NCI-H2081 (cell line): ENCODE measurements around the gene CACNA2D3.

Experiments used
- DNase-seq, 2 experiments: peaks; one replicate each; lab custom pipeline; 2025; lab: John Stamatoyannopoulos, UW

CACNA2D3 gene

DNA sequence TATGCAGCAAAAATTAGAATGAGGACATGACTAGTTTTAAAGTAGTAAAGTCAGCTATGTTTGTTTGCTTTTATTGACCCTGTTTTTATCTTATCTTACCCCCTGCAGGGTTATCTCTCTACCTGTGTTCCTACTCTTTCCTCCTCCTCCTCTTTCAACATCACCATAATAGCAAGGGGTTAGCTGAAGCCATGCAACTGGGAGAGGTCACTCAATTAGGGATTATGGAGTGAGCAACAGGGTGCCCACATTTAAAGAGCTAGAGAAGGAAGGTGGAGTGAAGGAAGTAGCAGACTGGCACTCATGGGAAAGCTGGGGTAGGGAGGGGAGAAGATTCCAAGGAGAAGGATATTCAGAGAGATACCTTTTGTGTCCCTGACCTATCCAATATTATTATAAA, 679.6 kb downstream of the CACNA2D3 start:
- DNase-seq, result no peak

DNA sequence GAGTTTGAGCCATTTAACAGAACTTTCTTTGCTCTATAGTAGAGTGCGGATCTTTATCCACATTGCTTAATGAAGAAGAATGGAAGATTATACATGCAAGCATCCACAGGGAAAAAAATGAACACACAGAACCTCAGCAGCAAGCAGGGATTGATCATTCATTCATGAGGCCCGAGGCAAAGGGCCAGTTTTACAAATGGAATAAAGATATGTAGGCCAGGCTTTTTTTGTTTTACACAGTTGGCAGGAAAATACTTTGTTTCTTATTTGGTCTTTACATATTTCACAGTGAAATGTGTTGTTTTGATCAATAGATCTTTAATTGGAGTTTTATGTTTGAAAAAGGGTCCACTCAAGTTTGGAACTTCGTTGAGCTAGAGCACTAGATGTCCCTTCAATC, 688.0 kb downstream of the CACNA2D3 start:
- no peak for DNase-seq

DNA sequence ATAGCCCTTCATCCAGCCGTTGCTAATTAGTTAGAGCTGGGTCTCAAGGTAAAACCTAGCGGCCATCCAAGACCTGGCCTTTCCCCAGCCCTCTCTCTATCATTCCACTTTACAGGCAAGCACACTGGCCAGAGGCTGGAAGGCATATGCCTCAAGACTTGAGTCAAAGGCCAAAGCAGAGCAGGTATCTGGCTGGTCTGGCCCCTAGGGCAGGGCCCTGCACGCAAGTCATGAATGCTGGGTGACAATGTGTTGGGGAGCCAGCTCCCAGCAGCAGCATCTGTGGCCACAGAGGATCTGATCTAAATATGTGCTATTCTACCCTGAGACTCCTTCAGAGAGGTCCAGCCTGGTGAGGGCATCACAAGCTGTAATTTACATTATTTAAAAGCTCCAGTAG, 691.9 kb downstream of the CACNA2D3 start:
- DNase-seq, result no peak

DNA sequence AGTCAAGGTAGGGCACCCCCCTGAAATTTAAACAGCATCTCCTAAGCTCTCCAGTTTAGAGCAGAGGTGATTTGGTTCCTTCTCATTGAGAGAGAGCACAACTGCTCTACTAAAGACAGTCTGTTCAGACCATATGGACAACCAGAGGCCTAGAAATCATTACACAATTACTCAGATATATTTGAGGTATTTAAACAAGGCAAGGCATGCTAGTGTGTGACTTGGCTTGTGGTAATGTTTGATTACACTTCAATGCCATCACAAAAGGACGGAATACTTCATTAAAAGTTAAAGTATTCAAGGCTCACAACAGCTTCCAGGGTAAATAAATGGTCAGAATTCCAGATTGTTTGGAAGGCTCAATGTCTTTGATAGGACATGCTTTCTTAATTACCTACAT, 695.3 kb downstream of the CACNA2D3 start:
- no peak for DNase-seq

DNA sequence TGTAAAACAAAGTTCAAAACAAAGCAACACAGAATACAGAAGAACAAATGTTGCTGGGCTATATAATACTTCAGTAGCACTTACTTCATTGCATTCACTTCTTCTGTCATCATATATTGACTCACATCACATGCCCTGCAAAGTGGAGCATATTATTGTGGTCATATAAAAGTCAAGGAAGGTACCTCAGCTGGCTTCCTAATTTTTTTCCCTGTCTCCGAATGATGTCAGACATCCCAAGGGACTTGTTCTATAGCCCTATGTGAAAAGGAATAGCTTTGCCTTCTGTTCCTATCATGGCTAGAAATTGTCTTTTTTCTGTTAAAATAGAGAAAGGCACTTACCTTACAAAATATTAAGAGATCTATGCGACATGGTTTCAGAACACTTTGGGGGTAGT, 696.1 kb downstream of the CACNA2D3 start:
- no peak for DNase-seq

DNA sequence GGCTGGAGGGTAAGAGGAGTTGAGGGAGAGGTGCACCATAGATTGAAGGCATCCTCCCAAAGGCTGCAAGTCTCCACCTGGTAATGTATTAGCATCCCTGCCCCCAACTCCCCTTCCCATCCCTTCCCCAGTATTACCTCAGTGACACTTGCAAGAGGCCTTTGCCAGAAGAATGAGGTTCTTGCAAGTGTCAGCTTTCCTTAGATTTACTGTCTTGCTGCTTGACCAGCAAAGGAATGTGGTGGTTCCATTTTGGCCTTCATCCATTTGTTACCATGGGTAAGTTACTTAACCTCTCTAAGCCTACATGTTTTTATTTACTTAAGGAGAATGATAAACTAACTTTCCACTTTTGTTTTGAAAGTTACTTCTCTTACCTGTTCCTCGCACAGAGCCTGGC, 696.6 kb downstream of the CACNA2D3 start:
- DNase-seq, result no peak

DNA sequence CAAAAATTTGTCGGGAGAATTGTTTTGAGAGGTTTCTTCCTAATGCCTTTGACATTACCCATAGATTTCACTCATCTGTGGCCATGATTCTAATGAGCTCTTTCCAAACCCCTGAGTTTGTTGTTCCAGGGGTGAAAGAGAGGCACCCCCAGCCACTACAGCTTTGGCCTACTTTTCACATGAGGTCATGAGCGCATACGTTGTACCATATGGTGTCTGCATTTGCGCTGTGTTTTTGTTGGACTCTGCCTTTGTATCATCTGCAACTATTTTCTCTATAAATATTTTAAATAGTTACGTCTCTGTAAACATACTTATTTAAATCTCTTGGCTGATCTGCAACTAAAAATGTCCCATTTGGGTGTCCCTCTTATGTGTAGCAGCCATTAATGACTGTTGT, 697.6 kb downstream of the CACNA2D3 start:
- DNase-seq, result no peak

DNA sequence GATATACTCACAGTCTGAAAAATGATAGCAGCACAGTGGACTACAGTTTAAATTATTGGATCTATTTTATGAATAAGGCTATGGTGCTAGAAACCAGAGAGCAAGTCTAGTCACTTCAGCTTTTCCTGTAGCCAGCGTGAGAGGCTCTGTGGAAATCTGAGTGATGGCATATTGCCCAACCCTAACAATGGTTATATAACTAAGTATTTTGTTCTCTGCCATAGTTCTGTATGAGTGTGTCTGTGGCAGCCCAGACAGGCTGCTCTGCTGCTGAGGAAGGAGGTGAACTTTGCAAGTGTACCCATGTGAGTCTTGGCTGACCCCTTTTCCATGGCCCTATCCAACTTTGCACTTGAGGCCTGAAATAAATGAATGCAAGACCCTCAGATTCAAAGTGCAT, 699.9 kb downstream of the CACNA2D3 start:
- peak in 1 of 2 experiments; percentile 40 for DNase-seq

DNA sequence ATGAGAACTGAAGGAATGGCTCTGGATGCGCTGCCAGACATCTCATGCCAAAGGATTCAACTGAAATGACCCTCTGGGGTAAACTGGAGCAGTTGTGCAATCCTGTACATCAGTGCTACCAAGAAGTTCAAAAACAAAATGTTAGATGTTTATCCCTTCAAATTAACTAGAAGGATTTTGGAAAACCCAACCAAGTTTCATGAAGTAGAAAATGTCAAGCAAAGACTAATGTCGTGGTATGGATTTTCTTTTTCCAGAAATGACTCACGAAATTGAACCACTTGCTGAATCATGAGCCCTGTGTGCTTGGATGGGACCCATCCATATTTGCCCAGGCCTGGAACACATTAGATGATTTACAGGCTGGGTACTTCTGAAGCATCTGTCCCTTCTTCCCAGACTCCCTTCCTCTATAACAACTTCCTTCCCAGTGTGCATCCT, 703.9 kb downstream of the CACNA2D3 start:
- DNase-seq, result no peak

DNA sequence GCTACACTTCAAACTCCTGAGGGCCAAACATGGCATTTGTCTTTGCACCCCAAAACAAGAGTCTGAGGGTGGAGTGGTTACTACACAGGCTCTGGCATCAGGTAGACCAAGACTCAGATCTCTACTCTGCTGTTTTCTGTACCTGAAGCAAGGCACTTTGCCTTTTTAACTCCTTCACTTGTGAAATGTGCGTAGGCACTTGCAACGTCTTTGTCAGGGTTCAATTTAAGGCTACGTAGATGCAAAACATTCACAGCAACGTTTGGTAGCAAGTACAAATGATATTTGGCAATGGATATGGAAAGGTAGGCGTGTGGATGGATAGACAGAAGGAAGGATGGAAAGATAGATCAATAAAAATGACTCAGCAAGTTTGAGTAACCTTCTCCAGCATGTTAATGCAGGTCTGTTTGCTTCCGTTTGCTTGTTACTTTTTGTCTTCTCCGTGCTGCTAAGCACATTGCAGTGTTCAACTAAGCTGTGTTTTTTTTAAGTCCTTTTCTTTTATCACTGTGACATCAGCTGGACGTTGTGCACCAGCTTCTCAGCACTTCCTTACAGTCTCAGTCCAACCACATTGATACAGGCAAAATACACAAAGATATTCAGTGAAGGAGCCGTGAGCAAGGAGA, 704.8 kb downstream of the CACNA2D3 start:
- no peak for DNase-seq

DNA sequence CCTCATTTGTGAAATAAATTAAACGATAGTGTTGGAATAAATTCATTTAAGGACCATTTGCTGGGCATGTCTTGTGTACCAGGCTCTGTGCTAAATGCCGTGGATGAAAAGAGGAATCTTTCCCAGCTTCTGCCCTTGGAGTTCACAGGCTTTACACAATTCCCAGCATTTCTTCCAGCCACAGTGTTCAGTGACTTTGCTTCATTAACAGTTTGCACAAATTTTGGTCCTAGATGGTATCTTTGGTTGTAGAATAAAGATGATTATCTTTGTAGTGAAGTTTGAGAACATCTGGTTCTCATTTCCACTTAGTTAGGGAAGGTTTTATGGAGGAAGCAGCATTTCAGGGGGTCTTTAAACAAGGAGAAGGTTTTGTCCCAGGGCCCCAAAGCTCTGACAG, 705.4 kb downstream of the CACNA2D3 start:
- no peak for DNase-seq

DNA sequence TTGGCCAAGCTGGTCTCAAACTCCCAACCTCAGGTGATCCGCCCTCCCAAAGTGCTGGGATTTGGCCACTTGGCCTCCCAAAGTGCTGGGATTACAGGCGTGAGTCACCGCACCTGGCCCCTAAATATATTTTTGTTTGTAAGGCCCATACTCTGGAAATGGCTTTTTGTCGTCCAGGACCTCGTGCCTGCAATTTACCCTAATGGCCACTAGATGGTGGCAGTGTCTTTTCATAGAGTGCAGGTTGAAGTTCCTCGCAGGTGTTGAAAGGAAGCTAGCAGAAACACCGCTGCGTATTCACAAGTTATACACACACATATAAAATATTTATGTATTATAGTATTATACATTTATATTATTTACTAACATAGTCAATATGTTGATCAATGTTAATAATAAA, 708.3 kb downstream of the CACNA2D3 start:
- DNase-seq, result peak in 1 of 2 experiments; percentile 30

DNA sequence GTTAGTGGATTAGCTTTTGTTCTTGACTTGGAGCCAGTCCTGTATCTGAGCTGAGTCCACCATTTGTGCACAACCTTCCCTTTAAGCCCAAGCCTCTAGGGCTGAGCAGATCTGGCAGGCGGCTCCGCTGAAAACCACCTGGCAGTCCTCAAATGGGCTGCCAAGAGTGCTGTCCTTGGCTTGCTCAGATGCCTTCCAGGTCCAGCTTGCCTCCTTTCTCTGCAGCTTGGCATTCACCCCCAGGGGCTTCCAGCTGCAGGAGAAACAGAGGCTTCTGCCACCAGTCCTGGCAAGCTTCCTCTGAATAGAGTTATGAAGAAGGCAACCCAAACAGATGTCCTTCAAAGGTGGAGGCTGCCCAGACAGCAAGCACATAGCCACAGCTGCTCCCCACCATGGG, 708.8 kb downstream of the CACNA2D3 start:
- no peak for DNase-seq

DNA sequence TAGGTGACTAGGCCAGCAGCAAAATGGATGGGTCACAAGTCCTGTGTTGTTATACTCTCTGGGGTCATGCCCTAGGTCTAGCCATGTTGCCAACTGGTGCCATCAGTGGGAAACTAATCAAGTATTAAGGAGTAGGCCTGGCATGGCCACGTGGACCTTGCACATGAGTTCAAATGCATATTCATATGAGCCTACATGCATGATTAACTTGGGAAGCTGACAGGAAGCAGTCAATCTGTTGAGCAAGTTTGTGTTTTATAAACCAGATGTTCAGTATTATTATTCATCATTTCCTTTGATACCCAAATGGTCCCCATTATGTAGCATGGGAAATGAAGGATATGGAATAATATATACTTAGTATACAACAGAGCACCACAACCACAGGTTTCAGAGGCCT, 710.5 kb downstream of the CACNA2D3 start:
- no peak for DNase-seq

DNA sequence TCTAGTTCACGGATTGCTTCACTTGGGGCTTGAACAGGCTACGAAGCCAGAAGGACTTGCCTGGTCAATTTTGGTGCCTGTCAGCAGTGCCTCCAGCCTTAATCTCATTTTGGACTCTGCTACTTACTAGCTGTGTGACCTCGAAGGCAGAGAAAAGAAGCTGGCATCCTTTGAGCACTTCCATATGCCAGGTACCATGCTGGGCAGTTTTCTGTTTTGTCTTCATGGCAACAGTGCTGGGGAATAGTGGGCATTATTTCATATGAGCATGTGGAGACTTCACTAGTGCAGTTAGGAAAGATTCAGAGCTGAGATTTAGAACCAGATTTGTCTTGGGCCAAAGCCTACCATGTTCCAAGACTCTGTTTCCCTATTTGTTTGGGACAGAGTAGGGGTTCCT, 713.3 kb downstream of the CACNA2D3 start:
- DNase-seq, result no peak

DNA sequence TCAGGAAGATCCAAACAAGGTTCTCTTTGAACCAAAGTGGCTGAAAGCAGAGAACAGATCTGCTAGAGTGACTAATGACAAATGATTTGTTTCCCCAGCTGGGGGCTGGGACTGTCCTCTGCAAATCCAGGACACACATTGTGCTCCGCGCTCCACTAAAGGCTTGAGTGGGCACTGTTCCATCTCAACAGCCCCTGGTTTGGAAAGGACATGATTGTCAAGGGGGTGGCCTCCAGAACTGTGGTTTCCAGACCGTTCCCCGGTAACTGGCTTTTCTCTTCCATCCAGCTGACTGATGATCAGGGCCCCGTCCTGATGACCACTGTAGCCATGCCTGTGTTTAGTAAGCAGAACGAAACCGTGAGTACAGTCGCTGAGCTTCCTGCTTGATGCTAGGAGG, 714.5 kb downstream of the CACNA2D3 start:
- DNase-seq, result no peak

DNA sequence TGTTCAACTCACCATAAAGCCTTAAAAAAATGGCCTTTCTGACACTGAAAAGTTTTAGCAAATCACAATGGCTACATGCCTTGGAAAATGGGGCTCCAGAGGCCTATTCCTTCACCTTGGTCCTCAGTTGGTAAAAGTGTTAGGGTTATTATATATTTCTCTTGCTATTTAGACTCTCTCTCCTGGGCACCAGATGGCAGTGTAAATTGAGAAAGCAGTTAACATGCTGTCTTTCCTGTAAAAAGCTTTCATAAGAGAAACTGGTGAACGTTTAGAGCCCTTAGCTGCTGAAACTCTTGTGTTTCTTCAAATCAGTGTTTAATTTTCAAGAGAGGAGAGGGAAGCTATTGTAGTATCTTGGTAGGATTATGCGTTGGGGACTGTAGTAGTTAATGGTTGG, 715.6 kb downstream of the CACNA2D3 start:
- DNase-seq, result no peak

DNA sequence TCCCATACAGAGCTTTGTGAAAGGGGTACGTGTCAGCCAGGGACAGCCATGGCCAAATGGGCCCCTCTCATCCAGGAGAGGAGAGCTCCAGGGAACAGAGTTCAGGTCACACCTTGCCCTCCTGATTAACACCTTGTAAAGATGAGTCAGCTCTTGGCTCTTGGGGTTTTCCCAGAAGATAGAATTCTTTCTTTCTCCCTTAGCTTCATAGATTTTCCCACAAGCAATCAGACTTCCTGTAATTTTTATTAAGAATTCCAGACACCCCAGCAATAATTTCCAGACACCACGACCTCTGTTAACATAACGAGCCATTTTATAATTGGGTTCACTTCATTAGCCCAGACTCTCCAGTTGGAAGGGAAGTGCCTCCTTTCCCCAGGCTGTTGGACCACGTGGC, 719.1 kb downstream of the CACNA2D3 start:
- no peak for DNase-seq

DNA sequence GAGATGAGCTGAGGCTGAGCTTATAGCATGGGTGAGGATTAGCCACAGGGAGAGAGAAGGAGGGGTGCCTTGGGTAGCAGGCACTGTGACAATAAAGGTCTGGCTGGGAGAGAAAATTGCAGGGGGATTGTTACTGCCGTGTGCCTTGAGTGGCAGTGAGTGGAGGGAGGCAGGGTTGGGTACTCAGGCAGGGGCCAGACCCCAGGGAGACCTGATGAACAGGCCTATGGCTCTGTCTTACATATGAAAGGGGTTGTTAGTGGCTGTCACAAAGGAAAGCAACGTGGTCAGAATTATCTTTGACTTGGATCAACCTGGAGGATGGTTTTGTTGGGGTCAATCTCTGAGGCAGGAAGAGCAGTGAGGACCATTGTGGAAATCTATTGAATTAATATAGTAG, 721.0 kb downstream of the CACNA2D3 start:
- no peak for DNase-seq

DNA sequence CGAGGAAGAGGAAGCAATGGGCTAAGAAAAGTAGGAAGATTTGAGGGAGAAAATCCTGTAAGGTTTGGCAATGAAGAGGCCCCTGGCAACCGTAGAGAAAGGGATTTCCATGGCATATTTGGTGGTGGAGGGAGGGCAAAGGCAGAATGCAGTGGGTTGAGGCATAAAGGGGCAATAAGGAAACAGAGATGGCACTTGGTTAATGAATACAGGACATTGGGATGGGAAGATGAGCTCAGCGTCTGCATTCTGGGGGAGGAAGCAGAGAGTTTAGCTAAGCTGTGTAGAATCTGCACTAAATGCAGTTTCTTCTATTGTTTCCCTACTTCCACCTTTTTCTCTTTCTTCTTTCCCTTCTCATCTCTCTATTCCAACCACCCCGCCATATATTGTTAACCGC, 721.9 kb downstream of the CACNA2D3 start:
- no peak for DNase-seq

DNA sequence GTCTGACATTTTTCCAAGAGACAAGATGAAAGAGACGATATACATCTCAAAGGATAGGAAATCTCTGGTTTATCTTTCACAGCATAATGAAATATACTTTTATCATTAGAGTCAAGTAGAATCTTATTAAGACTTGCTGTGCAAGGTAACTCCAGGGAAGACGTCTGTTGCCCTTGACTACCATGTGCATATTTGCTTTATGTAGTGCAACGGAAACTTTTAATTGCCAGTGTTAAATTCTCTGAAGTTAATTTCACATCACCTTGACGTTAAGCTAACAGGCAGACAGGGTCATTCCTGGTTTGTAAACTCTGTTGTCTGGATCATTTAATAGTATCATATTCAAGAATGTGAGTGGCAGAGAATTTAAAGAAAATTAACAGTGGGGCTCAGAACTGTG, 722.7 kb downstream of the CACNA2D3 start:
- DNase-seq, result no peak

DNA sequence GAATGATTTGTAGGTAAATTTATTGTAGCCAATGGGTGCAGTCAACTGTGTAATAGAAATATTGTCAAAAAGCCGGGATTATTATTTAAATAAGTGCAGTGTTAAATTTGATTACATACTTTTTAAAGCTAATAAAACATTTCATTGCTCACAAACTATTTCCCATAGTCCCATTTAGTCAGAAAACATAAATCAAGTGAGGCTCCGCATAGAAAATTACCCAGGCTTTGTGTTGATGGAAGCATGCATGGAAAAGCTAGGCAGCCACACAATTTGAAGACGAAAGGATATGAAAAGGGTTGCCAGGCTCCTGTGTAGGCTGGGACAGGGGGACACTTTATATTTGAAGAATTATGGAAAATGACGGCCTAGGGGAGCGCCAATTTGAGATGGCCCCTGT, 723.2 kb downstream of the CACNA2D3 start:
- peak in 1 of 2 experiments; percentile 48 for DNase-seq

DNA sequence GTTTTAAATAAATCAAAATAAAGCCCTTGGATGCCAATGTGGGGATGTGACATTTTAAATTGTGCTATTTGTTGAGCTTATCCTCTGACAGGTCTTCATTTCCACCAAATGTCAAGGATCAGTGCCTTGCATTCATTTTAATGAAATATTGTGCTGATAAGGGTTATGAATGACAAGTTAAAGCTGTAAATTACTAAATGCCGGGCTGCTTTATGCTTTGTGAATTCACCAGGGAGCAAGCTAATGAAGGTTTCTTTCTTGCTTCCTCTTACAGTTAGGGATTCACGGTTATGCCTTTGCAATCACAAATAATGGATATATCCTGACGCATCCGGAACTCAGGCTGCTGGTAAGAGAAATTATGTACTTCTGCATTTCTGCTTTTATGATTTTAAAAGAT, 723.8 kb downstream of the CACNA2D3 start:
- DNase-seq, result no peak

DNA sequence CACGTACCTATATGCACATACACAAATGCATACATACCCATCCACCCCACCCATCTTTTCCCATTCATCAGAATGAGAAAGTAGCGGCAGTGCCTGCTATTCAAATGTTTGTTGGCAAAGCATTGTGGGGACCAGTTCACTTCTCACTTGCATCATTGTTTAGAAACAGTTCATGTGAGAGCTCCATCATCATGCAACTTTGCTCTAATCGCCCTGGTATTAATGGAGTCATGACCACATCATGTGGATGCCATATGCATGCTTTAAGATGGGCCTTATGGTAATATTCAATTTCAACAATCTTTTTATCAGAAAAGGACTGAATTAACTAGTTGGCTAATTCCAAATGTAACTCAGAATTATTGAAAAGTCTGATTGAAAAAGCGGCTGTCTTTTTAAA, 725.0 kb downstream of the CACNA2D3 start:
- no peak for DNase-seq

DNA sequence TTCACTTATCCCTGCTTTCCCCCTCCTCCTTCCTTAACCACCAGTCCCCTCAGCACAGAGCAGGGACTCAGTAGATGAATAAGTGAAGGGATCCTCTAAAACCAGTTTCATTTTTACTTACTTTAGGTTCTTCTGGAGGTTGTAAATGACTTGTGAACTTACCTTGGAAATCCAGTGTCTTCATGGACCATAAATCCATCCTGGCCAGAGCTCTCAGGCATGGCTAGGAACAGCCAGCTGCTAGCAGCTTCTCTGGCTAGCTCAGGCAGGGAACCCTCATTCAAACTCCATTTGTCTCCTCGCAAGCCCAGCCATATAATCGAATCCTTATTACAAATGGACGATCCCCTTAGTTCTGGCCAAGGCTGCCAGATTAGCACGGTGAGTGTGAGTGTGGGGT, 727.0 kb downstream of the CACNA2D3 start:
- DNase-seq, result no peak
